GM03348 (cell line): ENCODE data around the gene TMUB2.
"Not testable (repeated sequence)": the region's sequence is repeated elsewhere in the genome, so short reads cannot be mapped to it uniquely, and the experiment has no call there.

Experiments
- DNase-seq: peaks from one replicate; pipeline ENCODE4 v3.0.0; 2012; ENCODE audit warnings: low spot score

The TMUB2 gene

GRCh38 chr17:44219616-44220212 is 32.9 kb downstream of the TMUB2 start, which contains the start of gene UBTF:
TSS of gene UBTF (minus strand) at chr17:44219675. CDS start at chr17:44218229, 1,446 bp downstream.
- peak; percentile 76 for DNase-seq

GRCh38 chr17:44220213-44221083 is 33.7 kb downstream of the TMUB2 start:
- peak; percentile 87 for DNase-seq

GRCh38 chr17:44221084-44221861 is 34.5 kb downstream of the TMUB2 start:
- DNase-seq: peak; percentile 88

- DNase-seq: no peak
These were observed 35.0 kb downstream of the TMUB2 start for GRCh38 chr17:44221862-44222111.

GRCh38 chr17:44222112-44222869 is 35.5 kb downstream of the TMUB2 start:
- peak; percentile 93 for DNase-seq

- DNase-seq: peak; percentile 39
These were observed 36.8 kb downstream of the TMUB2 start for GRCh38 chr17:44223541-44224071.

DNA sequence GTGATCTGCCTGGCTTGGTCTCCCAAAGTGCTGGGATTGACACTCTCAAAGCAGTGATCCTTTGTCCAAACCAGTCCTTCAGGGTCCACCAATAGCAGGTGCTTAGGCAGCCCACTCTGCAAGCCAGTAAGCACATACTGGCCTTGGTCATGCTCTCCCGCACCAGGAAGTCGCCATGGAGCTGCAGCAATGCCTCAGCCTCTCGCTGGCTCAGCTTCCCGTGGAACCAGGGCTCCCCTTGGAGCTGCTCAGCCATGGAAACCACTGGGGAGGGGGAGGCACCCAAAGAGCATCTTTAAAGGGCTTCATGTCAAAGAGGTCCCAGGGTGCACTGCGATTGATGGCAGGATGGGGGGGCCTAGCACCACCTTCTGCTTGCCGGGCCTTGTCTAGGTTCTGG is 42.3 kb downstream of the TMUB2 start:
- DNase-seq: no peak

DNA sequence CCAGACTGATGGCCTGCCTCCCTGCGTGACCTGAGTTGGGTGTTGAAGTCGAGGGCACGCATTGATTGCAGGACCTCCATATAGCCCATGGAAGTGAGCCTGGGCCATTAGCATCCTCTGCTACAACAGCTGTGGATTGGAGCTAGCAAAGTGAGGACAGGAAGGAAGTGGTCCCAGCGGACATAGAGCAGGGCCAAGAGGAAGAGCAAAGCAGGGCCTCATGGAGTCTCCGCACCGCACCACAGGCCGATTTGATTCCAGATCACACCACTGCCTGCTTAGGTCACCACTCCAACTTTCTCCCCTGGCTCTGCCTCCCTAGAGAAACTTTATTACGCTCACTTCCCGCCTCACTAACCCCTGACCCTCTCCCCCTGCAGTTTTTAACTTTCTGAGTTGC is 43.4 kb downstream of the TMUB2 start:
- no peak for DNase-seq

GRCh38 chr17:44232061-44232460 is 45.3 kb downstream of the TMUB2 start:
- DNase-seq: no peak

DNA sequence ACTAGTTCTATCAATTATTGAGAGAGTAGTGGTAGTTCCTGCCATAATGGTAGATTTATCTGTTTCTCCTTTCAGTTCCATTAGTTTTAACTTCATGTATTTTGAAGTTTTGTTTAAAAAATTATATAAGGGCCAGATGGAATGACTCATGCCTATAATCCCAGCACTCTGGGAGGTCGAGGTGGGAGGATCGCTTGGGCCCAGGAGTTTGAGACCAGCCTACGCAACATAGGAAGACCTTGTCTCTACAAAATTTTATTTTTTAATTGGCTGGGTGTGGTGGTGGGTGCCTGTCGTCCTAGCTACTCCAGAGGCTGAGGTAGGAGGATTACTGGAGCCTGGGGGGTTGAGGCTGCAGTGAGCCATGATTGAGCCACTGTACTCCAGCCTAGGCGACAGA is 46.8 kb downstream of the TMUB2 start:
- DNase-seq: no peak

- DNase-seq: no peak
These were observed 48.8 kb downstream of the TMUB2 start for GRCh38 chr17:44235583-44235936.

GRCh38 chr17:44236444-44236991 is 49.7 kb downstream of the TMUB2 start:
- no peak for DNase-seq

GRCh38 chr17:44237886-44238285 is 51.1 kb downstream of the TMUB2 start:
- DNase-seq: not testable (repeated sequence)

GRCh38 chr17:44241106-44241624 is 54.4 kb downstream of the TMUB2 start:
- DNase-seq: no peak
